MM.1S (cell line): ENCODE measurements around the gene NTM.

Source experiments
- DNase-seq: peaks from one replicate; pipeline ENCODE4 v3.0.0-alpha.2; 2015
- H2AFZ ChIP-seq: fragments of 300-600 bp; sonication (generic); 2 replicates; pipeline ENCODE4 v1.6.0; 2016; ENCODE audit warnings: antibody characterized with exemption, low read length
- H3F3A ChIP-seq: fragments of 300-600 bp; sonication (generic); 2 replicates; pipeline ENCODE4 v1.6.1; 2016; ENCODE audit warnings: mild to moderate bottlenecking, antibody characterized with exemption, low read length, moderate library complexity, mixed read lengths; ENCODE audit not compliant: insufficient read depth
- H3K27ac ChIP-seq: fragments of 300-600 bp; sonication (generic); 2 replicates; pipeline ENCODE4 v1.5.1; 2016; ENCODE audit warnings: mild to moderate bottlenecking, low read length
- H3K27me3 ChIP-seq: fragments of 300-600 bp; sonication (generic); replicated peaks from 2 replicates; pipeline ENCODE4 v1.6.0; 2016; ENCODE audit warnings: low read length; ENCODE audit not compliant: insufficient read depth
- H3K36me3 ChIP-seq: fragments of 300-600 bp; sonication (generic); replicated peaks from 2 replicates; pipeline ENCODE4 v1.6.1; 2016; ENCODE audit warnings: mild to moderate bottlenecking, low read length, mixed read lengths; ENCODE audit not compliant: insufficient read depth
- H3K4me1 ChIP-seq: fragments of 300-600 bp; sonication (generic); 2 replicates; pipeline ENCODE4 v1.6.1; 2016; ENCODE audit warnings: low read length, mixed read lengths
- H3K4me2 ChIP-seq: fragments of 300-600 bp; sonication (generic); 2 replicates; pipeline ENCODE4 v1.6.0; 2016; ENCODE audit warnings: low read depth, low read length
- H3K4me3 ChIP-seq: fragments of 300-600 bp; sonication (generic); 2 replicates; pipeline ENCODE4 v1.5.1; 2016; ENCODE audit warnings: low read length, mixed read lengths
- H3K79me2 ChIP-seq: fragments of 300-600 bp; sonication (generic); 2 replicates; pipeline ENCODE4 v1.6.1; 2016; ENCODE audit warnings: mixed run types, low read length, mixed read lengths
- H3K9ac ChIP-seq: fragments of 300-600 bp; sonication (generic); 2 replicates; pipeline ENCODE4 v1.6.1; 2016; ENCODE audit warnings: low read length, mixed read lengths
- H3K9me2 ChIP-seq: fragments of 300-600 bp; sonication (generic); replicated peaks from 2 replicates; pipeline ENCODE4 v1.6.1; 2016; ENCODE audit warnings: mild to moderate bottlenecking, low read length, mixed read lengths; ENCODE audit not compliant: insufficient read depth
- H3K9me3 ChIP-seq: fragments of 300-600 bp; sonication (generic); replicated peaks from 2 replicates; pipeline ENCODE4 v1.6.1; 2016; ENCODE audit warnings: mild to moderate bottlenecking, low read length, mixed read lengths; ENCODE audit not compliant: insufficient read depth
- H4K20me1 ChIP-seq: fragments of 300-600 bp; sonication (generic); 2 replicates; pipeline ENCODE4 v1.6.1; 2016; ENCODE audit warnings: mild to moderate bottlenecking, low read length, moderate library complexity, mixed read lengths; ENCODE audit not compliant: insufficient read depth
- CTCF ChIP-seq: fragments of 300-600 bp; sonication (generic); IDR thresholded peaks from 2 replicates; pipeline ENCODE4 v1.5.1; 2016; ENCODE audit warnings: antibody characterized with exemption, low read length, mixed read lengths
- EZH2 ChIP-seq: fragments of 300-600 bp; sonication (generic); optimal IDR thresholded peaks from 2 replicates; pipeline ENCODE3; 2017; ENCODE audit warnings: low read depth, mild to moderate bottlenecking, antibody characterized with exemption, low read length, mixed read lengths
- EZH2phosphoT487 ChIP-seq: fragments of 300-600 bp; sonication (generic); IDR thresholded peaks from 2 replicates; pipeline ENCODE4 v1.6.1; 2018; ENCODE audit warnings: antibody characterized with exemption, low read length

NTM gene

GRCh38 chr11:132051704-132052103 is 681.3 kb downstream of the NTM start:
- TF ChIP-seq EZH2phosphoT487, result no peak
- no peak for TF ChIP-seq EZH2
- no peak for TF ChIP-seq CTCF
- Histone ChIP-seq H3K9ac (no peak overlapping the region), H3K79me2 (no peaks in the 10 kb centered on the region), H4K20me1 (no peaks in the 10 kb centered on the region), H3K27ac (no peak overlapping the region), H3K27me3 (no peaks in the 10 kb centered on the region), H3K4me3 (no peak overlapping the region), H3K9me3 (no peaks in the 10 kb centered on the region), H3K36me3 (no peaks in the 10 kb centered on the region), H3F3A (no peaks in the 10 kb centered on the region), H2AFZ (no peak overlapping the region), H3K9me2 (no peaks in the 10 kb centered on the region), H3K4me1 (no peaks in the 10 kb centered on the region), H3K4me2 (no peak overlapping the region)
- no peak for DNase-seq

GRCh38 chr11:132052342-132052741 is 681.9 kb downstream of the NTM start:
- H3K79me2 ChIP-seq, result no peaks in the 10 kb centered on the region
- no peaks in the 10 kb centered on the region for H3K4me1 ChIP-seq
- no peaks in the 10 kb centered on the region for H4K20me1 ChIP-seq
- no peaks in the 10 kb centered on the region for H3K9me3 ChIP-seq
- H3K9ac ChIP-seq, result no peak overlapping the region
- no peak for TF ChIP-seq EZH2
- no peaks in the 10 kb centered on the region for H3F3A ChIP-seq
- H3K27me3 ChIP-seq, result no peaks in the 10 kb centered on the region
- no peaks in the 10 kb centered on the region for H3K36me3 ChIP-seq
- no peak overlapping the region for H3K27ac ChIP-seq
- H3K9me2 ChIP-seq, result no peaks in the 10 kb centered on the region
- H2AFZ ChIP-seq, result no peak overlapping the region
- no peak overlapping the region for H3K4me3 ChIP-seq
- DNase-seq, result no peak
- no peak overlapping the region for H3K4me2 ChIP-seq

GRCh38 chr11:132052904-132053303 is 682.5 kb downstream of the NTM start:
- Histone ChIP-seq H3K79me2 (no peaks in the 10 kb centered on the region), H3K9me3 (no peaks in the 10 kb centered on the region), H3F3A (no peaks in the 10 kb centered on the region), H2AFZ (no peak overlapping the region), H3K27me3 (no peaks in the 10 kb centered on the region), H3K9me2 (no peaks in the 10 kb centered on the region), H3K9ac (no peak overlapping the region), H3K36me3 (no peaks in the 10 kb centered on the region), H3K4me2 (no peak overlapping the region), H3K4me1 (no peaks in the 10 kb centered on the region), H3K27ac (no peak overlapping the region), H3K4me3 (no peak overlapping the region), H4K20me1 (no peaks in the 10 kb centered on the region)
- TF ChIP-seq EZH2phosphoT487 (no peak), EZH2 (no peak), CTCF (no peak)
- no peak for DNase-seq

- no peaks in the 10 kb centered on the region for H3K9me3 ChIP-seq
- no peaks in the 10 kb centered on the region for H3K9me2 ChIP-seq
- H3K4me1 ChIP-seq, result no peaks in the 10 kb centered on the region
- H3K27ac ChIP-seq, result no peak overlapping the region
- no peaks in the 10 kb centered on the region for H3K79me2 ChIP-seq
- no peak overlapping the region for H2AFZ ChIP-seq
- TF ChIP-seq EZH2phosphoT487, result no peak
- TF ChIP-seq EZH2, result no peak
- TF ChIP-seq CTCF, result no peak
- H3K36me3 ChIP-seq, result no peaks in the 10 kb centered on the region
- H3K4me3 ChIP-seq, result no peak overlapping the region
- H3K27me3 ChIP-seq, result no peaks in the 10 kb centered on the region
- H3K9ac ChIP-seq, result no peak overlapping the region
- no peaks in the 10 kb centered on the region for H4K20me1 ChIP-seq
- DNase-seq, result no peak
- no peak overlapping the region for H3K4me2 ChIP-seq
- no peaks in the 10 kb centered on the region for H3F3A ChIP-seq
Observed at GRCh38 chr11:132054822-132055221, 684.4 kb downstream of the NTM start.
